HUES64 (cell line): ENCODE results near the gene EIF4B.
A peak's percentile ranks its signal among the peaks of the same experiment; 100 is the strongest.

Experiments used
- H3K27ac ChIP-seq: 2 replicates; pipeline ENCODE4 v1.7.0; 2013; ENCODE audit warnings: low read depth, low read length, inconsistent platforms
- H3K27me3 ChIP-seq: 2 replicates; pipeline ENCODE4 v1.6.1; 2013; ENCODE audit warnings: mild to moderate bottlenecking, low read length; ENCODE audit not compliant: insufficient read depth
- H3K36me3 ChIP-seq: 2 replicates; pipeline ENCODE4 v1.6.1; 2013; ENCODE audit warnings: mild to moderate bottlenecking, low read length; ENCODE audit not compliant: insufficient read depth
- H3K4me1 ChIP-seq: 2 replicates; pipeline ENCODE4 v1.6.1; 2013; ENCODE audit warnings: mild to moderate bottlenecking, low read length, moderate library complexity; ENCODE audit not compliant: insufficient read depth
- H3K4me3 ChIP-seq: 2 replicates; pipeline ENCODE4 v1.5.1; 2013; ENCODE audit warnings: mild to moderate bottlenecking, low read length, moderate library complexity
- H3K9ac ChIP-seq: 2 replicates; pipeline ENCODE4 v1.6.1; 2013; ENCODE audit warnings: mild to moderate bottlenecking, low read depth, low read length
- H3K9me3 ChIP-seq: 2 replicates; pipeline ENCODE4 v1.6.1; 2013; ENCODE audit warnings: low read depth, low read length; ENCODE audit not compliant: insufficient read depth
- WGBS: fragments of 150-250, 120-280 bp; methylation state at CpG from one replicate; pipeline ENCODE4 v1.1.7; 2013; ENCODE audit warnings: missing lambda C conversion rate; 5-methylcytosine and 5-hydroxymethylcytosine counted together

EIF4B gene

GRCh38 chr12:53076461-53076860 lies 70.2 kb downstream of the EIF4B start:
- no peak overlapping the region for H3K27ac ChIP-seq
- H3K4me3 ChIP-seq: no peak overlapping the region
- H3K27me3 ChIP-seq: peaks cover 10% of the 10 kb centered on the region
- peaks cover 12% of the 10 kb centered on the region; the same call in 1 of the 2 replicates for H3K36me3 ChIP-seq
- no peak overlapping the region for H3K9ac ChIP-seq
- WGBS: 97% methylated on average over 3 of the region's 3 CpGs
- no peaks in the 10 kb centered on the region for H3K9me3 ChIP-seq
- peaks cover 14% of the 10 kb centered on the region for H3K4me1 ChIP-seq

- Histone ChIP-seq H3K27me3 (peaks cover 10% of the 10 kb centered on the region), H3K9me3 (no peaks in the 10 kb centered on the region), H3K36me3 (peaks cover 12% of the 10 kb centered on the region; the same call in 1 of the 2 replicates), H3K27ac (no peak overlapping the region), H3K9ac (no peak overlapping the region), H3K4me1 (peaks cover 11% of the 10 kb centered on the region), H3K4me3 (no peak overlapping the region)
- WGBS: 93% methylated on average over 8 of the region's 8 CpGs
Measured at GRCh38 chr12:53077030-53077429, 70.8 kb downstream of the EIF4B start.

GRCh38 chr12:53078425-53079225 lies 72.4 kb downstream of the EIF4B start:
- no peaks in the 10 kb centered on the region for H3K9me3 ChIP-seq
- H3K4me1 ChIP-seq: peaks cover 5% of the 10 kb centered on the region
- peaks cover 10% of the 10 kb centered on the region for H3K27me3 ChIP-seq
- H3K9ac ChIP-seq: peak overlapping the region; percentile 67
- peaks cover 12% of the 10 kb centered on the region; the same call in 1 of the 2 replicates for H3K36me3 ChIP-seq
- H3K27ac ChIP-seq: peak overlapping the region; percentile 78; the same call in 1 of the 2 replicates
- 21% methylated on average over 22 of the region's 25 CpGs for WGBS
- H3K4me3 ChIP-seq: peak overlapping the region; percentile 81

GRCh38 chr12:53079226-53080117 lies 73.2 kb downstream of the EIF4B start, which contains the start of gene SPRYD3:
TSS of gene SPRYD3 (minus strand) at chr12:53079390. CDS start at chr12:53079333, 57 bp downstream.
- WGBS: 4% methylated on average over 67 of the region's 67 CpGs
- peak within 1 kb of the TSS; percentile 87 for H3K4me3 ChIP-seq

GRCh38 chr12:53082637-53083175 lies 76.5 kb downstream of the EIF4B start:
- Histone ChIP-seq H3K4me1 (peaks cover 5% of the 10 kb centered on the region), H3K36me3 (no peaks in the 10 kb centered on the region), H3K27ac (no peak overlapping the region), H3K4me3 (no peak overlapping the region), H3K27me3 (peaks cover 10% of the 10 kb centered on the region), H3K9ac (no peak overlapping the region), H3K9me3 (no peaks in the 10 kb centered on the region)
- 40% methylated on average over 1 of the region's 2 CpGs for WGBS

More at GRCh38 chr12:53079226-53080117, 73.2 kb downstream of the EIF4B start, which contains the start of gene SPRYD3:
- peaks cover 6% of the 10 kb centered on the region; the same call in 1 of the 2 replicates for H3K36me3 ChIP-seq
- no peaks in the 10 kb centered on the region for H3K9me3 ChIP-seq
- H3K27ac ChIP-seq: peak within 1 kb of the TSS; percentile 79
- peaks cover 5% of the 10 kb centered on the region for H3K4me1 ChIP-seq
- H3K27me3 ChIP-seq: peaks cover 10% of the 10 kb centered on the region
- peak within 1 kb of the TSS; percentile 89 for H3K9ac ChIP-seq

DNA sequence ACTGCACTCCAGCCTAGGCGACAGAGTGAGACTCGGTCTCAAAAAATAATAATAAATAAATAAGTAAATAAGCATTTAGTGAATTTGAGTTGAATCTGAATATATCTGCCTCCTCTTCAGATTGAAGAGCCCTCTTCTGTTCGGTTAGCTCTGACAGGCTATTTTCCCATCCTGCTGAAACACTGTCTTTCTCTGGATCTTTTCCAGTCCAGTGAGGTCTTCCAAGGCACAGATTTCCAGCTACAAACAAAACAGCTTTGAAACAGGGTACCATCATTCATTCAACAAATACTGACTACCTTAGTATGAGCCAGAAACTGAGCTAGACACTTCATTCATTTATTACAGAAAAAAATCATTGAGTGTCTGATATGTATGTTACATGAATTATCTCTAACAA lies 80.1 kb downstream of the EIF4B start:
- no peak overlapping the region for H3K27ac ChIP-seq
- 80% methylated on average over 1 of the region's 3 CpGs for WGBS
- peaks cover under 1% of the 10 kb centered on the region; the same call in 1 of the 2 replicates for H3K27me3 ChIP-seq
- no peaks in the 10 kb centered on the region for H3K9me3 ChIP-seq
- no peak overlapping the region for H3K4me3 ChIP-seq
- no peaks in the 10 kb centered on the region for H3K36me3 ChIP-seq
- H3K4me1 ChIP-seq: no peaks in the 10 kb centered on the region
- no peak overlapping the region for H3K9ac ChIP-seq

DNA sequence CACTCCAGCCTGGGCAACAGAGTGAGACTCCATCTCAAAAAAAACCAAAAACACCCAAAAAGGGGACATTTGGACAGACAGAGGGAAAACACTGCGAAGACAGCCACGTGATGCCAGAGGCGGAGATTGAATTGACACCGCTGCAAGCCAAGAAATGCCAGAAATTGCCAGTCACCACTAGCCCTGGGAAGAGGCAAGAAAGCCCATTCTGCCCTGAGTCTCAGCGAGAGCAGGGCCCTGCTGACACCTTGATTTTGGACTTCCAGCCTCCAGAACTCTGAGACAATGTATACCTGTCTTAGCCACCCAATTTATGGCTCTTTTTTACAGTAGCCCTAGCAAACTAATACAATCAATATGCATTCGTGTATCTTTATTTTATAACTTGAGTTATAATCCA lies 83.8 kb downstream of the EIF4B start:
- no peaks in the 10 kb centered on the region for H3K9me3 ChIP-seq
- peaks cover 6% of the 10 kb centered on the region for H3K27me3 ChIP-seq
- no peak overlapping the region for H3K4me3 ChIP-seq
- no peak overlapping the region for H3K9ac ChIP-seq
- H3K27ac ChIP-seq: no peak overlapping the region
- no peaks in the 10 kb centered on the region for H3K36me3 ChIP-seq
- peaks cover 13% of the 10 kb centered on the region for H3K4me1 ChIP-seq
- 89% methylated on average over 6 of the region's 6 CpGs for WGBS

DNA sequence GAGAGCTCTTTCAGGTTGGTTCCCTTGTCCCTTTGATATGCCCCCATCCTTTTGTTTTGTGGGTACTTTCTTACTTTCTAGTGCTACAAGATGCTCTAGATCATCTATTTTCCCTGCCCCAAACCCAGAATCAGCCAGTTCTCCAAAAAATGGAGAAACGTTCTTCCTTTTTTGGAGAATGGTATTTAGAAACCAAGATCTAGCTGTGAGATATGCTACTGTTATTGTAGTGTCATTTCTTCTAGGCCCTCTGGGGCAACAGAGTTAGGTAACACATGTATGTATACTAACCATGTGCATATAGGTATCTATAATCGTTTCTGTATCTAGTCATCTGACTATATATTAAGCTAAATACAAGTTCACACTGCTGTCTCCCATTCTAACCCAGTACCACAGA lies 84.3 kb downstream of the EIF4B start:
- H3K27ac ChIP-seq: no peak overlapping the region
- H3K9ac ChIP-seq: no peak overlapping the region
- peaks cover 13% of the 10 kb centered on the region for H3K4me1 ChIP-seq
- H3K9me3 ChIP-seq: no peaks in the 10 kb centered on the region
- H3K36me3 ChIP-seq: no peaks in the 10 kb centered on the region
- H3K4me3 ChIP-seq: no peak overlapping the region
- WGBS: 87% methylated on average over 2 of the region's 2 CpGs
- H3K27me3 ChIP-seq: peaks cover 6% of the 10 kb centered on the region

DNA sequence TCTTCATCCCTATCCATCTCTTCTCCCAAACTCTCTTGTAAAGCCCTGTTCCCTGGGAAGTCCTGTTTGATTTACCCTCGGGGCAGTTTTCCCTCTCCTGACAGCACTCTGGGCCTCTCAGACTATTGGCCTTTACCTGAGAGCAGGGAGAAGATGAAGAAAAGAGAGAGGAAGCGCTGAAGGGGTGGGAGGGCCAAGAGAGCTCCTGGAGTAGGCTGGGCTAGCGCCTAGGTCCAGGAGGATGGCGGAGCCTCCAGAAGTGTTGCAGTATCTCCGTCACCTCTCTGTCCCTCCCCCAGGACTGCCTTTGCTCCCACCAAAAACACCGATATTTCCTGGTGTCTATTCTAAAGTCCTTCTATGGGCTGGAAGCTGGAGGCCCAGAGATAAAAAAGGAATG lies 85.5 kb downstream of the EIF4B start:
- H3K9ac ChIP-seq: no peak overlapping the region
- H3K36me3 ChIP-seq: no peaks in the 10 kb centered on the region
- H3K4me1 ChIP-seq: peaks cover 13% of the 10 kb centered on the region
- H3K27ac ChIP-seq: no peak overlapping the region
- peaks cover 17% of the 10 kb centered on the region for H3K27me3 ChIP-seq
- H3K9me3 ChIP-seq: no peaks in the 10 kb centered on the region
- no peak overlapping the region for H3K4me3 ChIP-seq
- WGBS: 65% methylated on average over 6 of the region's 6 CpGs
